HepG2 (cell line): Measurements from ENCODE around the gene SLC51B. TPM values are rescaled to one million over a fixed set of nuclear protein-coding genes. Genes with fewer than 3 reads are reported as not detected.

Source experiments
- ARID4A ChIP-seq: sonication (generic); formaldehyde crosslinking; IDR thresholded peaks from 2 replicates; pipeline ENCODE4 v1.5.0; 2020; ENCODE audit warnings: mild to moderate bottlenecking, missing genetic modification reagents, borderline replicate concordance
- CSRNP1 ChIP-seq: sonication (generic); formaldehyde crosslinking; IDR thresholded peaks from 2 replicates; pipeline ENCODE4 v1.8.1; 2023; ENCODE audit warnings: mild to moderate bottlenecking, missing genetic modification reagents
- SMAD9 ChIP-seq: sonication (generic); formaldehyde crosslinking; IDR thresholded peaks from 2 replicates; pipeline ENCODE4 v1.5.1; 2020; ENCODE audit warnings: mild to moderate bottlenecking, missing genetic modification reagents
- THAP8 ChIP-seq: sonication (generic); formaldehyde crosslinking; IDR thresholded peaks from 2 replicates; pipeline ENCODE4 v1.5.1; 2020; ENCODE audit warnings: missing genetic modification reagents, mild to moderate bottlenecking, borderline replicate concordance
- TIGD3 ChIP-seq: sonication (generic); formaldehyde crosslinking; IDR thresholded peaks from 2 replicates; pipeline ENCODE4 v1.5.1; 2020; ENCODE audit warnings: mild to moderate bottlenecking, missing genetic modification reagents, borderline replicate concordance
- ZNF124 ChIP-seq: sonication (generic); formaldehyde crosslinking; IDR thresholded peaks from 2 replicates; pipeline ENCODE4 v1.4.0; 2020; ENCODE audit warnings: missing genetic modification reagents
- ZNF225 ChIP-seq: sonication (generic); formaldehyde crosslinking; IDR thresholded peaks from 2 replicates; pipeline ENCODE4 v1.4.0; 2020; ENCODE audit warnings: mild to moderate bottlenecking, missing genetic modification reagents
- ZNF280B ChIP-seq: sonication (generic); formaldehyde crosslinking; IDR thresholded peaks from 2 replicates; pipeline ENCODE4 v1.5.0; 2020; ENCODE audit warnings: missing genetic modification reagents, mild to moderate bottlenecking, borderline replicate concordance
- ZNF512B ChIP-seq: sonication (generic); formaldehyde crosslinking; IDR thresholded peaks from 2 replicates; pipeline ENCODE4 v1.5.1; 2020; ENCODE audit warnings: missing genetic modification reagents, mild to moderate bottlenecking, borderline replicate concordance
- ZNF781 ChIP-seq: sonication (generic); formaldehyde crosslinking; IDR thresholded peaks from 2 replicates; pipeline ENCODE4 v1.5.1; 2020; ENCODE audit warnings: borderline replicate concordance, mild to moderate bottlenecking, missing genetic modification reagents; ENCODE audit errors: not compliant biosample characterization
- ZNF800 ChIP-seq: sonication (generic); formaldehyde crosslinking; IDR thresholded peaks from 2 replicates; pipeline ENCODE4 v1.4.0; 2020; ENCODE audit warnings: missing genetic modification reagents
- ZNF883 ChIP-seq: sonication (generic); formaldehyde crosslinking; IDR thresholded peaks from 2 replicates; pipeline ENCODE4 v1.5.1; 2020; ENCODE audit warnings: mild to moderate bottlenecking, missing genetic modification reagents; ENCODE audit errors: not compliant biosample characterization
- polyA plus RNA-seq, 8 experiments: library from polyadenylated mRNA; depleted of rRNA in 3 of 8; stranded (reverse) in 7 of 8; unstranded in 1 of 8; fragments of >200 nt; fragmentation: Illumina TruSeq in 4 of 8; extraction: Trizol in 4 of 8; gene quantifications; 2 replicates each; pipeline versions ENCODE4 v1.2.1 to v1.2.3, GENCODE V29; 2011 to 2016; ENCODE audit warnings: low read depth in 4 of 8, missing spikeins in 1 of 8, mixed read lengths in 1 of 8; ENCODE audit not compliant: insufficient read depth in 1 of 8
- total RNA-seq, 5 experiments: library from RNA; depleted of rRNA; stranded (reverse); fragments of >200 nt; fragmentation: Illumina TruSeq; extraction: Trizol; gene quantifications; 2 replicates each; pipeline ENCODE4 v1.2.3, GENCODE V29; 2016; ENCODE audit warnings: low read depth in 1 of 5

Gene SLC51B
- total and polyA plus RNA-seq, 2 of the 13 experiments (the other 11 are each of a cell fraction or from before 2014, with no cell fraction given): 14.9 to 17.1 TPM

- 0 out of 2 replicates have a peak, but pooled peaks have one; percentile 17 for TF ChIP-seq CSRNP1 (CRISPR knock-in tag)
- TF ChIP-seq TIGD3 (CRISPR knock-in tag): no peak
- no peak for TF ChIP-seq ZNF800 (CRISPR knock-in tag)
- TF ChIP-seq THAP8: no peak
- no peak for TF ChIP-seq SMAD9 (CRISPR knock-in tag)
- peak; percentile 56; the same call in 1 of the 2 replicates for TF ChIP-seq ARID4A (CRISPR knock-in tag)
- TF ChIP-seq ZNF512B (CRISPR knock-in tag): no peak
- no peak for TF ChIP-seq ZNF280B (CRISPR knock-in tag)
- 0 out of 2 replicates have a peak, but pooled peaks have one; percentile 35 for TF ChIP-seq ZNF124 (CRISPR knock-in tag)
- TF ChIP-seq ZNF225 (CRISPR knock-in tag): no peak
- TF ChIP-seq ZNF883 (CRISPR knock-in tag): no peak
- TF ChIP-seq ZNF781 (CRISPR knock-in tag): no peak
These were observed 11.8 kb downstream of the SLC51B start (continued) for GRCh38 chr15:65056868-65057548.
